UCSD-AML1 (cell line): ENCODE data around the gene SSB.
"Not testable (repeated sequence)": the region's sequence is repeated elsewhere in the genome, so short reads cannot be mapped to it uniquely, and the experiment has no call there.

ENCODE experiments used
- DNase-seq: peaks from one replicate; lab custom pipeline; 2025; ENCODE audit not compliant: unreplicated experiment; lab: John Stamatoyannopoulos, UW

SSB gene

GRCh38 chr2:169798718-169799592 is at the start of gene SSB:
Gene SSB (plus strand): TSS chr2:169798871. CDS start chr2:169800961, 2,090 bp downstream.
- peak; percentile 93 for DNase-seq

- DNase-seq: no peak
These were observed 45.9 kb upstream of the SSB start for GRCh38 chr2:169752752-169753151.

GRCh38 chr2:169755083-169755870 is 43.4 kb upstream of the SSB start:
- DNase-seq: no peak

- DNase-seq: no peak
These were observed 42.3 kb upstream of the SSB start for GRCh38 chr2:169756342-169756741.

- no peak for DNase-seq
These were observed 41.3 kb upstream of the SSB start for GRCh38 chr2:169757356-169757755.

- no peak for DNase-seq
These were observed 40.9 kb upstream of the SSB start for GRCh38 chr2:169757778-169758177.

GRCh38 chr2:169759987-169760386 is 38.7 kb upstream of the SSB start:
- DNase-seq: no peak

- not testable (repeated sequence) for DNase-seq
These were observed 37.9 kb upstream of the SSB start for GRCh38 chr2:169760798-169761197.

GRCh38 chr2:169761251-169761969 is 37.3 kb upstream of the SSB start:
- no peak for DNase-seq

GRCh38 chr2:169761970-169762292 is 36.7 kb upstream of the SSB start:
- DNase-seq: no peak

- no peak for DNase-seq
These were observed 33.1 kb upstream of the SSB start for GRCh38 chr2:169765523-169765922.

- peak; percentile 13 for DNase-seq
These were observed 31.3 kb upstream of the SSB start for GRCh38 chr2:169767243-169767888.

- no peak for DNase-seq
These were observed 30.2 kb upstream of the SSB start for GRCh38 chr2:169768262-169768995.

- DNase-seq: no peak
These were observed 27.6 kb upstream of the SSB start for GRCh38 chr2:169771021-169771420.

GRCh38 chr2:169771612-169772011 is 27.1 kb upstream of the SSB start:
- no peak for DNase-seq

GRCh38 chr2:169772651-169773050 is 26.0 kb upstream of the SSB start:
- no peak for DNase-seq

GRCh38 chr2:169775354-169775753 is 23.3 kb upstream of the SSB start:
- DNase-seq: no peak

- DNase-seq: no peak
These were observed 22.9 kb upstream of the SSB start for GRCh38 chr2:169775765-169776164.

GRCh38 chr2:169776252-169776761 is 22.4 kb upstream of the SSB start:
- DNase-seq: no peak

- DNase-seq: no peak
These were observed 20.2 kb upstream of the SSB start for GRCh38 chr2:169778446-169778845.
